ENCODE measurements around the gene SERPINB3.

GRCh38 chr18:63689064-63689463 is 27.4 kb upstream of the SERPINB3 start:
- no peak for TF ChIP-seq ZNF292 (CRISPR knock-in tag; IDR thresholded peaks at IDR 0.05; ENCODE audit: borderline replicate concordance, low read depth)
- TF ChIP-seq ZNF282 (IDR thresholded peaks at IDR 0.05; ENCODE audit: partially characterized antibody), result no peak
- no peak for TF ChIP-seq GABPA (IDR thresholded peaks at IDR 0.05; ENCODE audit: low read depth, low read length)
- no peak for TF ChIP-seq GABPA (CRISPR knock-in tag; IDR thresholded peaks at IDR 0.05; ENCODE audit: low read depth)
- no peak for TF ChIP-seq POLR2AphosphoS5 (IDR thresholded peaks at IDR 0.05; ENCODE audit: low read depth, low read length)
- TF ChIP-seq RNF2 (conservative IDR thresholded peaks at IDR 0.05; ENCODE audit: low read depth), result no peak
- TF ChIP-seq TCF7 (IDR thresholded peaks at IDR 0.05; ENCODE audit: low read depth), result no peak
